C4-2B (cell line): ENCODE results near the gene GARIN3.
"Not testable (repeated sequence)": the region's sequence is repeated elsewhere in the genome, so short reads cannot be mapped to it uniquely, and the experiment has no call there.

Source experiments
- ZFX ChIP-seq: fragments of 450-650 bp; IDR thresholded peaks from 2 replicates; pipeline ENCODE4 v1.6.1; 2017
- TF ChIP-seq, protein P1 (sequence below): fragments of 450-650 bp; conservative IDR thresholded peaks from 2 replicates; pipeline ENCODE4 v1.5.1; 2017; ENCODE audit warnings: mild to moderate bottlenecking

DNA sequence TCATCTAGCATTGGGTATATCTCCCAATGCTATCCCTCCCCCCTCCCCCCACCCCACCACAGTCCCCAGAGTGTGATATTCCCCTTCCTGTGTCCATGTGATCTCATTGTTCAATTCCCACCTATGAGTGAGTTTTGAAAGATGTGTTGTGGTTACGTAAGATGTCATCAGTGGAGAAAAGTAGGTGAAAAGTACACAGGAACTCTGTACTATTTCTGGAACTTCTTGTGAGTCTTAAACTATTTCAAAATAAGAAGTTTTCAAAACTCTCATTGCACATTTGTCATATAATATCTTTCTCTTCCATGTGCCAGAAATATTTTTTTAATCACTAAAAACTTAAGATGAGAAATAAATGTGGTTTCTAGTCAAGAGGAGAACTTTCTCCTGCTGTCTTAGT is 44.6 kb upstream of the GARIN3 start:
- TF ChIP-seq, protein P1, sequence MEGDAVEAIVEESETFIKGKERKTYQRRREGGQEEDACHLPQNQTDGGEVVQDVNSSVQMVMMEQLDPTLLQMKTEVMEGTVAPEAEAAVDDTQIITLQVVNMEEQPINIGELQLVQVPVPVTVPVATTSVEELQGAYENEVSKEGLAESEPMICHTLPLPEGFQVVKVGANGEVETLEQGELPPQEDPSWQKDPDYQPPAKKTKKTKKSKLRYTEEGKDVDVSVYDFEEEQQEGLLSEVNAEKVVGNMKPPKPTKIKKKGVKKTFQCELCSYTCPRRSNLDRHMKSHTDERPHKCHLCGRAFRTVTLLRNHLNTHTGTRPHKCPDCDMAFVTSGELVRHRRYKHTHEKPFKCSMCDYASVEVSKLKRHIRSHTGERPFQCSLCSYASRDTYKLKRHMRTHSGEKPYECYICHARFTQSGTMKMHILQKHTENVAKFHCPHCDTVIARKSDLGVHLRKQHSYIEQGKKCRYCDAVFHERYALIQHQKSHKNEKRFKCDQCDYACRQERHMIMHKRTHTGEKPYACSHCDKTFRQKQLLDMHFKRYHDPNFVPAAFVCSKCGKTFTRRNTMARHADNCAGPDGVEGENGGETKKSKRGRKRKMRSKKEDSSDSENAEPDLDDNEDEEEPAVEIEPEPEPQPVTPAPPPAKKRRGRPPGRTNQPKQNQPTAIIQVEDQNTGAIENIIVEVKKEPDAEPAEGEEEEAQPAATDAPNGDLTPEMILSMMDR, result not testable (repeated sequence)
- not testable (repeated sequence) for TF ChIP-seq ZFX
